Astrocyte (in vitro differentiated cells and primary cell): Measurements from ENCODE around the gene HOXD11.

Experiments used
- CTCF ChIP-seq: IDR thresholded peaks from 2 replicates; pipeline ENCODE4 v1.5.1; 2011; ENCODE audit warnings: low read depth, mild to moderate bottlenecking, inconsistent platforms, low read length, moderate library complexity; ENCODE audit not compliant: insufficient read depth
- EZH2 ChIP-seq: IDR thresholded peaks from 2 replicates; pipeline ENCODE4 v1.6.1; 2012; ENCODE audit warnings: mild to moderate bottlenecking, low read length, inconsistent platforms; ENCODE audit not compliant: insufficient read depth

DNA sequence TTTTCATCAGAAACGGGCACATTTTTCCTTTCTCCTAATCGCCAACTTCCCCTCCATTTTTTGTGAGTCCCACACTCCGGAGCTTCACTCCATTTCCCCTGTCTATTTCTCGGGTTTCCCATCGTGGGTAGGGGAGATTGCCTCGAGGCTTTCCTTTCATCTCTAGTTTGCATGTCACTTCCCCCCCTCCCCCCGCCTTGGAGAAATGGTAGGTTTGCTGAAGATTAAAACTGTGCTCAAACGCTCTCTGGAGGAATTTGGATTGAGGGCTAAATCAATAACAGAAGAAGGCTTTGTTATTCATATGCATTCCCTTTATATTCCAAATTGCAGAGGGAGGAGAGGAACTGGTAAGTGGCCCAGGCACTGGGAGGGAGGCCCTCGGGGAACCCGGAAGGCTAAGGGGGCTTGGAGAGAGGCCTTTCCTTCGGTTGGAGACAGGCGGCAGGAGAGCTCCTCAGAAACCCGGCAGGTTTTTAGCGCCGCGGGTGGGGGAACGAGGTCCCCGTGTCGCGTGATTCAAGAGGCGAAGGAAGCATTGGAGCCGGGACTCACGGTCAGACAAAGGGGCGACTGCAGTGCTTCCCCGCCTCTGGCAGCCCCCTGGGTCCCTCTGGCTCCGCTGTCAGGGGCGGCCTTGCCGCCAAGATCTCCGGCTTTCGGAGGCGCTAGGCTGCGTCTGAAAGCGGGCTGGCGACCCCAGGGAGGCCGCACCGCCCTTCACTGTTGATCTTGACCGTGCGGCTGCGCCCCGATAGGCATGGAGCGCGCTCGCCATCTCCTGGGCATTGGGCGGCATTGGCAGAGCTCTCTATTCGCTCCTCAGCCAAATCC lies 9.9 kb upstream of the HOXD11 start:
- TF ChIP-seq CTCF (peak; percentile 61), EZH2 (peak; percentile 74)
